PC-3 (cell line): ENCODE results near the gene PPP3R1.

ENCODE experiments used
- EZH2 ChIP-seq: fragments of 300-600 bp; sonication (generic); IDR thresholded peaks from one replicate; pipeline ENCODE4 v1.6.1; 2017; ENCODE audit warnings: antibody characterized with exemption, mild to moderate bottlenecking, low read length; ENCODE audit not compliant: unreplicated experiment
- TF ChIP-seq, protein P1 (sequence below): fragments of 300-600 bp; sonication (generic); conservative IDR thresholded peaks from 2 replicates; pipeline ENCODE4 v1.5.1; 2017; ENCODE audit warnings: antibody characterized with exemption, low read depth, mild to moderate bottlenecking, low read length

DNA sequence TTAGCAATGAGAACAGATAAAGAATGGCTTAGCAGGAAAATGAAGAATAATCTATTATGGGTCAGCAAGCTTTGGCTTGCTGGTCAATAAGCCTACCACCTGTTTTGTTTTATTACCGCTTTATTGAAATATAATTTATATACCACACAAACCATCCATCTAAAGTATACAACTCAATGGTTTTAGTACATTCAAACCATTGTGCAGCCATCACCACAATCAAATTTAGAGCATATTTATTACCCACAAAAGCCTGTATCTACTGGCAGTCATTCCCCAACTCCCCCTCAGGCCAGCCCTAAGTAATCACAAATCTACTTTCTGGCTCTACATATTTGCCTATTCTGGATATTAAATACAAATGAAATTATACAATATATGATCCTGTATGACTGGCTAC, 17.2 kb downstream of the PPP3R1 start:
- TF ChIP-seq, protein P1, sequence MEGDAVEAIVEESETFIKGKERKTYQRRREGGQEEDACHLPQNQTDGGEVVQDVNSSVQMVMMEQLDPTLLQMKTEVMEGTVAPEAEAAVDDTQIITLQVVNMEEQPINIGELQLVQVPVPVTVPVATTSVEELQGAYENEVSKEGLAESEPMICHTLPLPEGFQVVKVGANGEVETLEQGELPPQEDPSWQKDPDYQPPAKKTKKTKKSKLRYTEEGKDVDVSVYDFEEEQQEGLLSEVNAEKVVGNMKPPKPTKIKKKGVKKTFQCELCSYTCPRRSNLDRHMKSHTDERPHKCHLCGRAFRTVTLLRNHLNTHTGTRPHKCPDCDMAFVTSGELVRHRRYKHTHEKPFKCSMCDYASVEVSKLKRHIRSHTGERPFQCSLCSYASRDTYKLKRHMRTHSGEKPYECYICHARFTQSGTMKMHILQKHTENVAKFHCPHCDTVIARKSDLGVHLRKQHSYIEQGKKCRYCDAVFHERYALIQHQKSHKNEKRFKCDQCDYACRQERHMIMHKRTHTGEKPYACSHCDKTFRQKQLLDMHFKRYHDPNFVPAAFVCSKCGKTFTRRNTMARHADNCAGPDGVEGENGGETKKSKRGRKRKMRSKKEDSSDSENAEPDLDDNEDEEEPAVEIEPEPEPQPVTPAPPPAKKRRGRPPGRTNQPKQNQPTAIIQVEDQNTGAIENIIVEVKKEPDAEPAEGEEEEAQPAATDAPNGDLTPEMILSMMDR = no peak
- TF ChIP-seq EZH2 = no peak
